Activated CD4-positive, alpha-beta T cell treated with anti-CD3 and anti-CD28 coated beads, Interleukin-2, Interleukin-4, amounts not matched to agents 100 ng/mL and 50 ng/mL, durations not matched to agents 16 hours and 8 hours (primary cell): Measurements from ENCODE around the gene KCNK7.
A peak's percentile ranks its signal among the peaks of the same experiment; 100 is the strongest.

Experiments
- DNase-seq: peaks from one replicate; pipeline ENCODE4 v3.0.0-alpha.2; 2020; ENCODE audit warnings: low spot score

KCNK7 gene

DNA sequence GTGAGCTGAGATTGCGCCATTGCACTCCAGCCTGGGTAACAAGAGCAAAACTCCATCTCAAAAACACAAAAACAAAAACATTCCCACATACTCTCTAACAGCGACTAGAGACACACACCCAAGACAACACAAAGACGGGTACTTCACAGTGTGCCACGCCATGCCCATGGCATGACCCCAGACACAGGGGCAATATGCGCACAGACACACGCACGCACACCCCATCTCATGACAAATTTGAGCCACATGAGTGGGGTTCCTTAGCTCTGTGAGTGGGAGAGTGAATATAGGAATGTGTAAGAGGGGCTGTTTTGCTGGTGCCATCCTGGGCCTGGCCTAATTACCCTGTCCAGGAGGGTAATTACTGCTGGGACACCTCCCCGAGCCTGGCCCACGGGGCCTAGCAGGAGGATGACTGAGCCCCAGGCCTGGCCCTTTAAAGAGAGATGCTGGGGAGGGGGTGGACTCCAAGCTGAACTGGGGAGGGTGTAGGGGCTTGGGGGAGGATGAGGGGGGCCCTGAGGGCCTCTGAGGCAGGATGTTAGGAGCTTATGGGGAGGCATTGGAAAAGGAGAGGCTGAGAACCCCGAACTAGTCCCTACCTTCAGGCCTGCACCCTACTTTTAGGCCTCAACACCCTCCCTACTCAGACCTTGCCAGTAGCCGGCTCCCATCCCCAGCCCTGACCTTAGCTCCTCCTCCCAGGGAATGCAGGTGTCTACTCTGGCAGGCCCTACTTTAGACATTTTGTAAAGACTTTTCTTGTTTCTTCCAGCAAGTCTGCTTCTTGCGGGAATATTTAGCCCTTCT lies 38.9 kb downstream of the KCNK7 start:
- no peak for DNase-seq

DNA sequence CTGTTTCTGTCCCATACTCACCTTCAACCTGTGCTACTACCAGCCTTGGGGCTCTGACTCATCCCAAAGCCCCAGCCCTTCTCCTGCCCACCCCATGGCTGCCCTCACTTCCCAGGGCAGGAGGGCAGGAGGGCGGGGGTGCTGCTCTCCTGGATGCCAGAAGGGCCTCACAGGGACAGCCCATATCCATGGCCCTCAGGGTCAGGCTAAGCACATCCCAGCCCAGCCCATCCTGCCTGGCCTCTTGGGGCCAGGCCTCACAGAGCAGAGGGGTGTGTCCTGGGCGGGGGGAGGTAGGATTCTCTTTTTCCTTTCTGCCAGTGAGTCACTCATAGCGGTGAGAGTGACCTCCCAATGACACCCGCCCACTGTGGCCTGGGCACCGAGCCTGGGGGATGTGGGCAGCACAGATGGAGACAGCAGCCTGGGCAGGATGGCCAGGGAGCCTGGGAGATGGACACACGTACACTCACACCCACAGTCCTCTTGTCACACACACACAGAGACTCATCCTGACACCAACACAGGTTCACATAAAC lies 39.8 kb downstream of the KCNK7 start:
- DNase-seq, result no peak

DNA sequence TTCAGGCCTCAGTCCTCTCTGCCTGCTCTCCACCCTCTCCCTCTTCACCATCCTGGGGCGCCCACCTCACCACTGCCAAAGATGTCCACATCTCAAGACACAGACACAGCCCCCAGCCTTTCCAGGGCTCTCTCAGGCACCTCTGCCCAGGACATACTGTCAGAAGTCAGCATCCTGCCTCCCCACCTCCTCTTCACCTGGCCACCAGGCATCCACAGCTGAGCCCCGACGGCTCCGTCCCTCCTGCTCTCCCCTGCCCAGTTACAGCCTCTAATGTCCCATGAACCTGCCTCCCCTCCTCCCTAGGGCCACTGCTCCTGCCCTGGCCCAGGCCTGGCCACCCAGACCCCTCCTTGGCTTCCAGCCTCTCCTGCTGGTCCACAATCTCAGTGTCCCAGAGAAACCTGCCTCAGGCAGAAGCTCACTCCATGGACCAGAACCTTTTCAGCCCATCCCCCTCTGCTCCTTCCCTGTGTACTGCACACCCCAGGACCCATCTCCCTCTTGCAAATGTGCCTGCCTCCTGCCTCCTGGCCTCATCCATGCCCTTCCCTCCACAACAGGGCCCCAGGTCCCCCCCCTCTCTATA lies 40.7 kb downstream of the KCNK7 start:
- DNase-seq, result no peak

DNA sequence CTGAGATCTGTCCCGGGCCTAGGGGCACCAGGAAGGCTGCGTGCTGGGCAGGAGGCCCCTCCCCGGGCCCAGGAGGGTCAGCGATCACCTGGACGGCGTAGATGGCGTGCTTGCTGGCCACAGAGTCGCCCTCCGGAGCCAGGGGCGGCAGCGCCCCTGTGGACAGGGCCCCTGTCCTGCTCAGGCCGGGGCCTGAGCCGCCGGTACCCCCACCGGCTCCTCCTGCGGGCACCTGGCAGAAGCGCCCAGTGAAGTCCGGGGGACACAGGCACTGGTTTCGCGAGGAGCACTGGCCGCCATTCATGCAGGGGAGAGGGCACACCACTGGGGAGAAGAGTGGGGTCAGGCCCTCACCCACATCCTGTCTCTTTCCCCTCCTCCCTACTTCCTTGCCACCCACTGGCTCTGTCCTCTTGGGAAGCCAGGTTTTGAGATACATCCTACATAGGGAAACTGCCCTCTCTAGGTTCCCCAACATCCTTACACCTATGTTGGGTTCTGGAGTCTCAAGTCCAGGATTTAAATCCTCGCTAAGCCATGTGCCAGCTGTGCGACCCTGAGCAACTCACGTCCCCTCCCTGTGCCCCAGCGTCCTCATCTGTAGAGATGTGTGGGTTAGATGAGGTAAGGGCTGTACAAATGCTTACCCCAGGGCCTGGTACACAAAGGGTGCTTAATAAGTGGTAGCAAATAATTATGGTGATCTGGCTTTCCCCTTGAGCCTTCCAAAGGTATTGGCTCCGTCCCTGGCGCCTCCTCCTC lies 41.4 kb downstream of the KCNK7 start:
- no peak for DNase-seq

DNA sequence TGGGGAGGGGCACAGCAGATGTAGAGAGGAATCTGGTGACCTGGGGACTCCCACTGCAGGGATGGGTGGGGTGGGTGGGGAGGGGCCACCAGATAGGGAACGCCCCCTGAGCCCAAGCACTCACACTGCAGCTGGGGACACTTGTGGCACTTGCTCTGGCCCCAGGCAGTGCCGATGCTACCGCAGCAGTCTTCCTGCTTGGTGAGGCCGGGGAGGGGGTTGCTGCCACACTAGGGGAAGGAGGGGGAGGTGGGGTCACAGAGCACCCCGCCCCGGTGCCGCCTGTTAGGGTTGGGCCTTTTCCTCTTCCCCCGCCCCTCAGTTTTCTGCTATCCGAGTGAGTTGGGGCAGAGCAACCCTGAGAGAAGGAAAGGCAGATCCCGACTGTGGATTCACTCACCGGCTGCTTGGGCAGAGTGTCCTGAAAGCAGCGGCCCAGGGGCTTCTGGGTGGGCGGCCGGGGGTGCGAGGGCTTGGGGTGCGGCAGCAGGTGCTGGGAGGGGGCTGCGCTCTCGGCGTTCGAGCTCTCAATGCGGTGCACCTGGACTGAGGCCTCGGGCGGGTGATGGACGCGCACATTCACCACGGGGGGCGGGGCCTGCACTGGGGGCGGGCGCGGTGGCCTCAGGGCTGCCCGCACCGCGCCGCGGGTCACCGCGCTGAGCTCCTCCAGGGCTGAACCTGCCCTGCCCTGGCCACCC lies 42.1 kb downstream of the KCNK7 start:
- DNase-seq, result peak; percentile 62

DNA sequence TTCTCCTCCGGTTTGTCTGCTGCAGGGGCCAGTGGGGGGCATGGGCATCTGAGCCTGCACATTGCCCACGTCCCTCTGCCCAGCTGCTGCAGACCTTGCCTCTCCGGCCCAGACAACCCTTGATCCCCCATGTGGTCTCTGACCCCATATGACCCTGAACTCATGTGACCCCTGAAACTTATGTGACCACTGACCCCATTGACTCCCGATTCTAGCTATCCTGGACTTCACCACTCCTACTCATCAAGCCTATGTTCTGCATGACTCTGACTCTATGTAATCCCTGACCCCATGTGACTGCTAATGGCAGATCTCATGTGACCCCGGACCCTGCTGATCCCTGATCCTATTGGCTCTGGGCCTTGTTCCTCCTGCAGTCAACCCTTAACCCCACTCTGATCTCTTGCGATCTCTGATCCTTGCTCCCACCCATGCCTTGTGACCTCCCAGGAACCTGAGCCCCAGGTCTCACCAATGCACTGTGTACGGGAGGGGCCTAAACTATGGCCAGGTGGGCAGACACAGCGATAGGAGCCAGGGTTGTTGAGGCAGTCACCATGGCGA lies 43.1 kb downstream of the KCNK7 start:
- no peak for DNase-seq

DNA sequence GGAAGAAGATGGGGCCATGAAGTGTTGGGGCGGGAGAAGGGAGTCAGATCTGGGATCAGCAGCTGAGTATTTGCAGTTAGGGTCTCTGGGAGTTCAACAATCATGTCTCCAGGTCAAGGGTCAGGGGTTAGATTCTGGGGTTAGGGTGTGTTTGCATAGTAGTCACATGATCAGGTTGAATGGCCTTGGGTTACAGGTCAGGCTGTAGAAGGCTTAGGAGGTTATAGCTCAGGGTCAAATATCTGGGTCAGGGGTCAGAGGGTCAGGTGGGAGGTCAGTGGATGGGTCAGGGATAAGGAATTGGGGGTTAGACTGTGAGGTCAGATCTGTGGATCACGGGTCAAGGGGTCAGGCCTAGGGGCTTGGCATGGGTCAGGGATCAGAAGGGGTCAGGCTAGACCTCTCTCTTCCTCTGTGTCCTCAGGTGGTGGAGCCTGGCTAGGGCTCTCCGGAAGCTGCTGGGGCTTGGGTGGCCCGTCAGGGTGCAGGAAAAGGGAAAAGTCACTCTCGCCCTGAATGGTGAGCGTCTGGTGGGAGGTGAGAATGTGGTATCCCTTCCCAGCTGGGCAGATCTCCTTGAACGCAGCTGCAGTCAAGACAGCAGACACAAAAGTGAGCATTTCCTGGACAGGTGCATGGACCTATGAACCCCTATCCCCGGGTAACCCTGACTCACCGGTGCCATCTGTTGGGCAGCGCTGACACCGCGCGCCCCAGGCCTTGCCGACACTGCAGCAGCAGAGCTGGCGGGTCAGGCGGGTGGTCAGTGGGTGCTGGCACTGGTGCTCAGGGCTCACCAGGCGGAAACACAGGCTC lies 43.8 kb downstream of the KCNK7 start:
- DNase-seq, result peak; percentile 67

DNA sequence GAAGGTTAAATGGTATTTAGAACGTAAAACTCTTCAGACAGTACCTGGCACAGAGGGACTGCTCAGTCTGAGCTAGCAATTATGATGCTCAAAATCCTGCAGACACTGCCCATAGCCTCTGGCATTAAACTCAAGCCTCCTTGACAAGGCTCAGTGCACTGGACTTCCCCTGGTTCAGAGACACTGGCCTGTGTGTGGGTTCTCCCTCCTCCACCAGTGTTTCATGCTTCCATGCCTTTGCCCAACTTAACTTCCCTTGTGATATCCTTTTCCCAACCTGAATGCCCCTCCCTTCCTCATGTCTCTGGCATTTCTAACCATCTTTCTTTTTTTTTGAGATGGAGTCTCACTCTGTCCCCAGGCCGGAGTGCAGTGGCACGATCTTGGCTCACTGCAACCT lies 46.5 kb downstream of the KCNK7 start:
- DNase-seq, result no peak

DNA sequence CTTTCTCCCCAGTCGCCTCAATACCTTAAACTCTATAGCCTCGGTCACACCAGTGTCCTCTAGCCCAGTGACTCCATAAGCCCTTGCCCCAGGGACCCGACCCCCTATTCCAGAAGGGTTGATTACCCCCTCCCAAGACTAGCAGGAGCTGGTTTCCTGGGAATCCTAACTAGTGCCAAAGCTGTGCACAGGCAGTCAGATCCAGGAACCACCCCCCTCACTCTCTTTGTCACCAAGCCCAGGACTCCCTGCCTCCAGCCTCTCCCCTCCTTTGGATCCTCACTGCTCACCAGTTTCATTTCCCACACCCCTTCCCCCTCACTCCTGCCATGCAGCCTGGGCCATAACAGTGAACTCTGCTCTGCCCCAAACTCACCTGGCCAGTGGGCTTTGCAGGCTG lies 47.2 kb downstream of the KCNK7 start:
- DNase-seq, result no peak

DNA sequence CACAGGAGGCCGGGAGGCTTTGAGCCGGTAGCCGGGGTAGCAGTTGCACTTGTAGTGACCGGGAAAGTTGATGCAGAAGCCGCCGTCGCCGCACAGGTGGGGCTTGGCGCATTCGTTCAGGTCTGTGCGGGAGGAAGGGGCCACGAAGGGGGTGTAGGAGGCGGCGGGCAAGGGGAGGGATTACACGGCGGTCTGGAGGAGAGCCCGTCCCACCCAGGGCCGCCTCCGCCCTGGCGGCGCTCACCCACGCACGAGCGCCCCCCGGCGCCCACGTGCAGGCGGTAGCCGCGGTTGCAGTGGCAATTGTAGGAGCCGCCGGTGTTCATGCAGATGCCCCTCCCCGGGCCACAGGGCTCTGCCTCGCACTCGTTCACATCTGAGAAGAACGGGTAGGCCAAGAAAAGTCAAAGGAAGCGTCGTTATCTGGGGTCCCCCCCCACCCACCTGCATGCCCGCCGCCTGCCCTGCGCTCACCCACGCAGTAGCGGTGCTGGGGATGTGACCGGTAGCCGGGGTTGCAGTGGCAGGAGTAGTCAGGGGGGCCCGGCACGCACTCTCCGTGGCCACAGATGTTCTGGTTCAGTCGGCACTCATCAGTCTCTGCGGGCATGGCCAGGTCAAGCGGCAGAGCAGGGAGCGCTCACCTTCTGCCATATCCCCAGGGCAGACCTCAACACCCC lies 48.0 kb downstream of the KCNK7 start:
- DNase-seq, result no peak

DNA sequence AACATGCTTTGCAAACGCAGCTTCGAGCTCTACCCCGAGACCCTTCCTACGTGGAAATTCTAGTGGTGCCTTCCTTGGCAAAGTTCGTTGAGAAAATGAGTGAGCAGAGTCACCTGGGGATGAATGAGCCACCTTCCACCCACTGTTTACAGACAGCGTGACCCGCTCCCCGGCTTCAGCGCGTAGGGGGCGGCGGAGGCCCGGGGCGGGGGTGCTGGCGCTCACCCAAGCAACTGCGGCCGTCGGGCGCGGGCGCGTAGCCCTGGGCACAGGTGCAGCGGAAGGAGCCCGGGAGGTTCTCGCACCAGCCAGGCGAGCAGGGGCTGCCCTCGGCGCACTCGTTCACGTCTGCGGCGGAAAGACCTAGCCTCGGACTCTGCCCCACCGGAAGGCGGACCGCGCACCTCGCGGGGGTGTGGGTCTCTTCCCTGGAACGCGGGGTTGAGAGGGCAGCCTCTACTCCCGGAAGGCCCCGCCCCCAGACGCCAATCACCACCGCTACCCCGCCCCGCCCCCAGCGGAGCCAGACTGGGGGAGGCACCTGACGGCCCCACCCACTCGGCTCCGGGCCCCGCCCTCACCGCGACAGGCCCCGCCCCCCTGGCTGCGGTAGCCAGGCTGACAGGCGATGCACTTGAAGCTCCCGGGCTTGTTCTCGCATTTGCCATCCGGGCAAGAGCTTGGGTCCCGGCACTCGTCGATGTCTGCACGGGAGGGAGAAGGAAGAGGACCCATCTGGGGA lies 49.2 kb downstream of the KCNK7 start:
- DNase-seq, result peak; percentile 97

DNA sequence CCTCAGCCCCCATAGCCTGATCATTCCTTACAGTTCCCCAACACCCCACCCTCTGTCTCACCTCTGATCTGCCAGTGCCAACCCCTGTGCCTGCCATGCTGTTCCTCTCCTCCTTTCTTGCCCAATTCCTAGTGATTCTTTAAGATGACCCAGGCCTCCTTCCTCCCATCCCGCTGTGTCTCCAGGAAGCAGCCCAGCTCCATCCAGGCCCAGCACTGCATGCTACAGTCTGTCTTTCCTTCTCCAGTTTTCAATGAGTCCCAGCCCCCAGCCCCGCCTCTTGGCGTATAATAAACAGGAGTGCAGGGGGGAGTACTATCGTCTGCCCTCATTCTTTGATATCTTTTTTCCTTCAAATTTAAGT lies 49.8 kb downstream of the KCNK7 start:
- no peak for DNase-seq
